ENCODE data around the gene CD300LG. TPM values are rescaled to one million over a fixed set of nuclear protein-coding genes. Genes with fewer than 3 reads are reported as not detected.

Gene CD300LG
- total RNA-seq, 1 donor from 2014 or later, result 5.7 TPM

- no peak for TF ChIP-seq CTCF (IDR thresholded peaks at IDR 0.05)
- DNase-seq (no peak), ATAC-seq (no peak)
- no peak overlapping the region for H3K4me3 ChIP-seq
- intact Hi-C loops (cut with DNase I), result no loop called here
- no peaks in the 10 kb centered on the region for H3K4me1 ChIP-seq
- H3K27ac ChIP-seq, result no peak overlapping the region
- peaks cover 17% of the 10 kb centered on the region for H3K27me3 ChIP-seq (ENCODE audit: low read depth)
- H3K36me3 ChIP-seq, result no peaks in the 10 kb centered on the region
- H3K9me3 ChIP-seq, result no peaks in the 10 kb centered on the region
Measured at GRCh38 chr17:43855061-43855460, 8.1 kb downstream of the CD300LG start.

- intact Hi-C loops (cut with DNase I), result no loop called here
- Histone ChIP-seq H3K27ac (no peak overlapping the region), H3K4me1 (no peaks in the 10 kb centered on the region), H3K4me3 (no peak overlapping the region), H3K27me3 (ENCODE audit: low read depth) (peaks cover 17% of the 10 kb centered on the region), H3K9me3 (no peaks in the 10 kb centered on the region), H3K36me3 (no peaks in the 10 kb centered on the region)
- no peak for ATAC-seq
- no peak for TF ChIP-seq CTCF (IDR thresholded peaks at IDR 0.05)
- no peak for DNase-seq
Measured at GRCh38 chr17:43856141-43856540, 9.2 kb downstream of the CD300LG start.

GRCh38 chr17:43857141-43857540 is 10.2 kb downstream of the CD300LG start:
- no peaks in the 10 kb centered on the region for H3K36me3 ChIP-seq
- DNase-seq (no peak), ATAC-seq (no peak)
- H3K27me3 ChIP-seq (ENCODE audit: low read depth), result peaks cover 11% of the 10 kb centered on the region
- H3K4me1 ChIP-seq, result no peaks in the 10 kb centered on the region
- no peak overlapping the region for H3K4me3 ChIP-seq
- no peak for TF ChIP-seq CTCF (IDR thresholded peaks at IDR 0.05)
- intact Hi-C loops (cut with DNase I), result no loop called here
- no peak overlapping the region for H3K27ac ChIP-seq
- no peaks in the 10 kb centered on the region for H3K9me3 ChIP-seq

- DNase-seq, result no peak
- no peaks in the 10 kb centered on the region for H3K4me1 ChIP-seq
- ATAC-seq, result no peak
- no peak for TF ChIP-seq CTCF (IDR thresholded peaks at IDR 0.05)
- H3K36me3 ChIP-seq, result no peaks in the 10 kb centered on the region
- intact Hi-C loops (cut with DNase I), result no loop called here
- H3K4me3 ChIP-seq, result no peak overlapping the region
- peaks cover 11% of the 10 kb centered on the region for H3K27me3 ChIP-seq (ENCODE audit: low read depth)
- no peak overlapping the region for H3K27ac ChIP-seq
- H3K9me3 ChIP-seq, result no peaks in the 10 kb centered on the region
Measured at GRCh38 chr17:43857957-43858600, 11.1 kb downstream of the CD300LG start.

GRCh38 chr17:43860077-43860725 is 13.2 kb downstream of the CD300LG start:
- DNase-seq, result no peak
- H3K27ac ChIP-seq, result no peak overlapping the region

More at GRCh38 chr17:43860077-43860725, 13.2 kb downstream of the CD300LG start:
- intact Hi-C loops (cut with DNase I), result no loop called here
- Histone ChIP-seq H3K27me3 (ENCODE audit: low read depth) (peaks cover 6% of the 10 kb centered on the region), H3K4me3 (no peak overlapping the region), H3K9me3 (no peaks in the 10 kb centered on the region), H3K36me3 (no peaks in the 10 kb centered on the region), H3K4me1 (no peaks in the 10 kb centered on the region)
- TF ChIP-seq CTCF (IDR thresholded peaks at IDR 0.05), result no peak
- no peak for ATAC-seq
